HepG2 (cell line): ENCODE data around the gene TMEM87A. TPM values are rescaled to one million over a fixed set of nuclear protein-coding genes. Genes with fewer than 3 reads are reported as not detected.
A peak's percentile ranks its signal among the peaks of the same experiment; 100 is the strongest.

ENCODE experiments used
- ATAC-seq: fragments of 200-7000 bp; cut with Tn5 transposase; 3 replicates; pipeline ENCODE4 v1.9.1; 2020; ENCODE audit warnings: mild to moderate bottlenecking, moderate library complexity
- BruUV-seq: library from RNA; stranded (reverse); fragments of 400-500 nt; replicated peaks from 2 replicates; lab custom pipeline; 2021; lab: Mats Ljungman, UMichigan
- CTCF ChIA-PET: fragments of 300-600 bp; formaldehyde crosslinking; extraction: SDS; loops from one replicate; lab custom pipeline; 2021; ENCODE audit warnings: low total read pairs, inconsistent platforms, low intra/inter-chr PET ratio; lab: Yijun Ruan, JAX
- POLR2A ChIA-PET: fragments of 350-600 bp; sonication (Branson Sonifier 250); formaldehyde crosslinking; loops from one replicate; lab custom pipeline; 2020; ENCODE audit warnings: antibody characterized with exemption, inconsistent platforms; lab: Yijun Ruan, JAX
- DNase-seq: peaks from one replicate; pipeline ENCODE4 v3.0.0-alpha.2; 2015; ENCODE audit warnings: low spot score
- FAIRE-seq: peaks from 3 replicates; lab custom pipeline; 2011; peaks lifted over from hg19 to GRCh38; lab: Jason Lieb, UNC
- H2AFZ ChIP-seq: one replicate; pipeline ENCODE4 v1.6.1; 2011; ENCODE audit warnings: low read length, inconsistent platforms
- H3K27ac ChIP-seq: fragments of 300-600 bp; 3 replicates; pipeline ENCODE4 v1.8.0; 2011; ENCODE audit warnings: mixed run types, mild to moderate bottlenecking, mixed read lengths, low read length, inconsistent platforms; ENCODE audit not compliant: insufficient read depth; ENCODE audit errors: extremely low read length
- H3K27me3 ChIP-seq, 2 experiments: fragments of 200-600 bp in 1 of 2; 2 replicates in 1 of 2; 3 replicates in 1 of 2; pipeline versions ENCODE4 v1.6.0 to v1.8.0; 2011; ENCODE audit warnings: low read length in 2 of 2, mild to moderate bottlenecking in 2 of 2, moderate library complexity in 2 of 2, inconsistent platforms in 1 of 2; ENCODE audit not compliant: insufficient read depth in 2 of 2, control insufficient read depth in 1 of 2
- H3K36me3 ChIP-seq, 2 experiments: fragments of 200-600 bp in 1 of 2; replicated peaks in 1 of 2; 2 replicates in 1 of 2; 3 replicates in 1 of 2; pipeline versions ENCODE4 v1.5.1 to v1.8.0; 2011; ENCODE audit warnings: low read length in 2 of 2, inconsistent platforms in 1 of 2; ENCODE audit not compliant: insufficient read depth in 2 of 2, control insufficient read depth in 1 of 2
- H3K4me1 ChIP-seq: 2 replicates; pipeline ENCODE4 v1.5.1; 2012; ENCODE audit warnings: low read length, inconsistent platforms; ENCODE audit not compliant: insufficient read depth
- H3K4me2 ChIP-seq: 2 replicates; pipeline ENCODE4 v1.6.0; 2011; ENCODE audit warnings: low read depth, low read length, inconsistent platforms
- H3K4me3 ChIP-seq, 3 experiments: fragments of 200-600 bp in 1 of 3; sonication (generic), shearing (Covaris generic) in 1 of 3; replicated peaks in 1 of 3; 2 replicates each; pipeline ENCODE4 v1.5.1; 2011 to 2016; ENCODE audit warnings: low read length in 3 of 3, inconsistent platforms in 2 of 3, low read depth in 2 of 3, mild to moderate bottlenecking in 2 of 3, control low read depth in 1 of 3, mixed read lengths in 1 of 3; ENCODE audit not compliant: insufficient read depth in 1 of 3
- H3K79me2 ChIP-seq: one replicate; pipeline ENCODE4 v1.6.1; 2011; ENCODE audit warnings: low read length, inconsistent platforms; ENCODE audit not compliant: insufficient read depth
- H3K9ac ChIP-seq: 2 replicates; pipeline ENCODE4 v1.6.0; 2011; ENCODE audit warnings: mild to moderate bottlenecking, low read depth, low read length, inconsistent platforms; ENCODE audit not compliant: insufficient read depth
- H3K9me3 ChIP-seq: 2 replicates; pipeline ENCODE4 v1.5.1; 2012; ENCODE audit warnings: mild to moderate bottlenecking, low read length
- H4K20me1 ChIP-seq: 2 replicates; pipeline ENCODE4 v1.6.0; 2011; ENCODE audit warnings: inconsistent platforms, mild to moderate bottlenecking, low read length, moderate library complexity; ENCODE audit not compliant: insufficient read depth
- ZBTB40 ChIP-seq, 2 experiments: fragments of 450-650 bp in 1 of 2; sonication (generic) in 1 of 2; formaldehyde crosslinking in 1 of 2; IDR thresholded peaks; 2 replicates each; pipeline versions ENCODE4 v1.6.1 to v1.8.0; 2016 to 2022; ENCODE audit warnings: antibody characterized with exemption in 1 of 2, mild to moderate bottlenecking in 1 of 2, missing genetic modification reagents in 1 of 2
- ZNF317 ChIP-seq: sonication (generic); formaldehyde crosslinking; IDR thresholded peaks from 2 replicates; pipeline ENCODE4 v1.5.0; 2020; ENCODE audit warnings: mild to moderate bottlenecking, missing genetic modification reagents
- WGBS: methylation state at CpG from one replicate; pipeline ENCODE4 v1.1.6; 2017; ENCODE audit warnings: low lambda C conversion rate; 5-methylcytosine and 5-hydroxymethylcytosine counted together
- in situ Hi-C: cut with HindIII; loops from 2 replicates; pipeline ENCODE4 v1.10.0; 2017; ENCODE audit warnings: low pct_unique_long_range_greater_than_20kb; ENCODE audit not compliant: extremely low pct_ligation_motif_present
- intact Hi-C: fragments of 100-400 bp; cut with micrococcal nuclease; formaldehyde crosslinking; loops from one replicate; pipeline ENCODE4 v1.10.0; 2022; ENCODE audit not compliant: unreplicated experiment
- polyA plus RNA-seq, 8 experiments: library from polyadenylated mRNA; depleted of rRNA in 3 of 8; stranded (reverse) in 7 of 8; unstranded in 1 of 8; fragments of >200 nt; fragmentation: Illumina TruSeq in 4 of 8; extraction: Trizol in 4 of 8; gene quantifications; 2 replicates each; pipeline versions ENCODE4 v1.2.1 to v1.2.3, GENCODE V29; 2011 to 2016; ENCODE audit warnings: low read depth in 4 of 8, missing spikeins in 1 of 8, mixed read lengths in 1 of 8; ENCODE audit not compliant: insufficient read depth in 1 of 8
- total RNA-seq, 5 experiments: library from RNA; depleted of rRNA; stranded (reverse); fragments of >200 nt; fragmentation: Illumina TruSeq; extraction: Trizol; gene quantifications; 2 replicates each; pipeline ENCODE4 v1.2.3, GENCODE V29; 2016; ENCODE audit warnings: low read depth in 1 of 5

The TMEM87A gene
- total and polyA plus RNA-seq, 2 of the 13 experiments (the other 11 are each of a cell fraction or from before 2014, with no cell fraction given) = 20.2 to 42.8 TPM

- Histone ChIP-seq H4K20me1 (no peaks in the 10 kb centered on the region), H3K4me1 (peaks cover 16% of the 10 kb centered on the region), H3K36me3 (no peaks in the 10 kb centered on the region; a peak in 1 of 5 replicates), H2AFZ (no peak overlapping the region), H3K79me2 (no peaks in the 10 kb centered on the region), H3K27ac (no peak overlapping the region), H3K4me3 (no peak overlapping the region), H3K9me3 (no peaks in the 10 kb centered on the region), H3K27me3 (no peaks in the 10 kb centered on the region), H3K9ac (no peak overlapping the region), H3K4me2 (no peak overlapping the region)
- CTCF ChIA-PET = no interaction called here
- WGBS = 100% methylated on average over 1 of the region's 1 CpG
- FAIRE-seq (no peak), DNase-seq (no peak), ATAC-seq (no peak)
- POLR2A ChIA-PET = interaction anchor here (1.6 kb wide), 1 partner anchor 75 kb away, joined by 3 read pairs; the partner anchor contains the start of genes GANC and TMEM87A
- intact Hi-C loops = no loop called here
- BruUV-seq = no TSS peak
- no peak for TF ChIP-seq ZNF317
- TF ChIP-seq ZBTB40 (IDR thresholded peaks at IDR 0.05) = 0 out of 2 replicates have a peak, but pooled peaks have one; percentile 12
- TF ChIP-seq ZBTB40 (CRISPR knock-in tag; IDR thresholded peaks at IDR 0.05) = peak; percentile 83
- in situ Hi-C loops = no loop called here
Measured at GRCh38 chr15:42198516-42198915, 74.7 kb downstream of the TMEM87A start.
